GM15510 (cell line): ENCODE data around the gene GSTT4.
"Not testable (repeated sequence)": the region's sequence is repeated elsewhere in the genome, so short reads cannot be mapped to it uniquely, and the experiment has no call there.

Source experiments
- POLR2A ChIP-seq: IDR thresholded peaks from 3 replicates; pipeline ENCODE4 v1.6.1; 2011; ENCODE audit warnings: borderline replicate concordance; ENCODE audit not compliant: insufficient read length; ENCODE audit errors: extremely low read depth

Gene GSTT4

DNA sequence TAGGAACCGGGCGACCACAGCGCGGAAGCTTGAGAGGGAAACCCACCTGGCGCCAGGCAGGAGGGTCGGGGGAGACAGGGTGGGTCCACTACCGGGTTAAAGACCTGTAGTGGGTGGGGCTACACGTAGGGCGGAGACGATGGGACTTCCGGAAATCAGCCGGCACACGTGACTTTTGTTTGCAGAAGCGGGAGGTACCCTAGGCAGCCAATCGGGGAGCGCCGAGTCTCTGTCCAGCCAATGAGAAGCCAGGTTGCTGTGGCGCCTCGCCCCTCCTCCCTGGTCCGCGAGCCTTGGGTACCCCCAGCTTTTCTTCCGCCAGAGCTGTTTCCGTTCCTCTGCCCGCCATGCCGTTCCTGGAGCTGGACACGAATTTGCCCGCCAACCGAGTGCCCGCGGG, 38.7 kb downstream of the GSTT4 start, which contains the start of gene DDTL:
TSS of gene DDTL (plus strand) at position 321 of the 400 bp plus-strand sequence. CDS start at position 348, 27 bp downstream.
- not testable (repeated sequence) for TF ChIP-seq POLR2A

DNA sequence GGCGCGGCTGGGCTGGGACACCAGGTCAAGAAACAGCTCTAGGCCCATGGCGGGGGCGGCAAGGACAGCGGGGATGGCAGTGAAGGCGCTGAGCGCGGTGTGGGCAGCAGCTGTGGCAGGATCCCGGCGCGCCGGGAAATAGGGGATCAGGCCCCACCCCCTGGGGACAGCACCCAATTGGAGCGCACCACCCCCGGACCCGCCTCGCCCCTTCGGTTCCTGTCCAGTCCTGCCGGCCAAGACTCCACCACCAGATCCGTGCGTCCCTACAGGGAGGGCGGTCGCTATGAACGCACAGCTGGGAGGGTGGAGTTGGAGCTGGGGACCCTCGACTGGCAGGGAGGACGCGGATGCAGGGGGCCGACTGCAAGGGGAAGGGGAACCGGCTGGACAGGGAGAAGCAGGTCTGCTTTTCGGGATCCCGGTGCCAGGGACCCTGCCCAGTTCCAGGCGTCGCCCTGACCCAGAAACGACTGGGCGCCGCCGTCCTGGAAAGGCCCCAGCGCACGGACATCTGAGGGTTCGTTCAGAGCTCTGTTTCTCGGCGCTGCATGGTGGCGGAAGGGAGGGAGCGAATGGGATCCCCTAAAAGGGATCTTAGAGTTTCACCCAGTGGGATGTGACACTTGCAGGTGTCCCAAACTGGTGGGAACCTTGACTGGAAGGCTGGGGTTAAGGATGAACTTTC, 44.0 kb downstream of the GSTT4 start, which contains the start of gene GSTT2B:
TSS of gene GSTT2B (minus strand) at position 112 of the 688 bp plus-strand sequence. CDS start at position 48, 64 bp downstream.
- not testable (repeated sequence) for TF ChIP-seq POLR2A
